HG03135 (cell line): ENCODE results near the gene RXFP2.

Experiments used
- ATAC-seq: cut with Tn5 transposase; IDR thresholded peaks from one replicate; pipeline ENCODE4 v1.9.1; 2021; ENCODE audit warnings: mild to moderate bottlenecking, moderate library complexity; ENCODE audit not compliant: unreplicated experiment

Gene RXFP2

DNA sequence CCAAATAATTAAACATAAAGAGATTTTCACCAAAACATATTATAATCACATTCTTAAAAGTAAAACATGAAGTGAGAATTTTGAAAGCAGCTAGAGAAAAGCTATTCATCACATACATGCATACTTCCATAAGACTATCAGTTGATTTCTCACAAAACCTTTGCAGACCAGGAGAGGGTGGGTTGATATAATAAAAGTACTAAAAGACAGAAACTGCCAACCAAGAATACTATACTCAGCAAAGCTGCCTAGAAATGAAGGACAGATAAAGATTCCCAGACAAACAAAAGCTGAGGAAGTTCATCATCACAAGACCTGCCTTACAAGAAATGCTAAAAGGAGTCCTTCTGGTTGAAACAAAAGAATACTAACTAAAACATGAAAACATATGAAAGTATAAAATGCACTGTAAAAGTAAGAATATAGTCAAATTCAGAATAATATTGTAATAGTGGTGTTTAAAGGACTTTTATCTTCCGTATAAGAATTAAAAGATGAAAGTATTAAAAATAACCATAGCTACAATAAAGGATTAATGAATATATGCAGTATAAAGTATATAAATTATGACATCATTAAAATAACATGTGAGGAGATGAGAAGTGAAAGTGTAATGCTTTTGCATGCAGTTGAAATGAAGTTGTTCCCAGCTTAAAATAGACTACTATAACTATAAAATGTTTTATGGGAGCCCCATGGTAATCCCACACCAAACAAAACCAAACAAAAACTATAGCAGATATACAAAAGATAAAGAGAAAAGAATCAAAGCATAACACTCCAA is 76.2 kb downstream of the RXFP2 start:
- no peak for ATAC-seq

DNA sequence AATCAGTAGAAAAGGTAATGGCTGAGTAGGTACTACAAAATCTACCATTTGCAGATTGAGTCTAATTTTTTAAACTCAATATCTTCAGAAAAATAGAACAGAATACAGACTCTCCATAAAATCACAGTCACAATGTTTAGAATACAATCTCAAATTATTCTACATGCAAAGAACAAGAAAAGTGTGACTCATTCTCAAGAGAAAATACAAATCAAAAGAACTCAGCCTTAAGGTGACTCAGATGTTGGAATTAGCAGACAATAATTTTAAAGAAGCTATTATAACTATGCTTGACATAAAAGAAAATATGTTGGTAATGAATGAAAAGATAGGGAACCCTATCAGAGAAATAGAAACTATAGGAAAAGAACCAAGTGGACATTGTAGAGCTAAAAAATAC is 78.9 kb downstream of the RXFP2 start:
- no peak for ATAC-seq

DNA sequence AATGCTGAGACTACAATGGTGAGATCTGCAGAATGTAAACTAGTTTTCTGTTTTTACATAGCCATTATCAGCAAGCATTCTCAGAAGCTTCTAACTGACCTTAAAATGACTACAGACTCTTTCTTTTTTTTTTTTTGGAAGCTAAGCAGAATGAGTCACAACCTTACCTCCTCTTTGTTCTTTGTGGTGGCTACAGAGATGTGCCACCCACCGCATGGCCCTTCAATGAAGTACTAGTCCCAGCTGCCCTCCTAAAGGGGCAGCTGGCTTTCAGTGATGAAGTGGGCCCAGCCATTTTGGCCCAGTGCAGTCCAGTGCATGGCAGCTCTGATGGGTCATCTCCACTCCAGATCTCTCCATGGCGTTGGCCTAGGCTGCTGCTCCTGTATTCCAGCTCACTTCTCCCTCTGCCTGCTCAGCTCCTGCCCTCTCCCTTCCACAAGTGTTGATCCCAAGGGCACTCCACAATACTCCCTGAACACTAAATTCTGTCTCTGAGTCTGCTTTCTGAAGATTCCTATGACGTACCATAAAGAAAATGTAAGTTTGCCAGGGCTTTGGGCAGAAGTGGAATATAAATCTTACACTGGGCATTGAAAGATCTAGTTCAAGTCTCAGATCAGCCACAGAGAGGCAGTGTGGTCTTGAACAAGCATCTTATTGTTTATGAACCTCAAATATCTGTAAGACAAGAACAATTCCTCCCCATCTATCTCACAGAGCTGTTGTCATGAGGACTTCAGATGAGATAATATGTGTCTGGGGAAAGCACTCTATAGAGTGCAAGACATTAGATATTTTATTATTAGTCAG is 85.6 kb downstream of the RXFP2 start:
- no peak for ATAC-seq

DNA sequence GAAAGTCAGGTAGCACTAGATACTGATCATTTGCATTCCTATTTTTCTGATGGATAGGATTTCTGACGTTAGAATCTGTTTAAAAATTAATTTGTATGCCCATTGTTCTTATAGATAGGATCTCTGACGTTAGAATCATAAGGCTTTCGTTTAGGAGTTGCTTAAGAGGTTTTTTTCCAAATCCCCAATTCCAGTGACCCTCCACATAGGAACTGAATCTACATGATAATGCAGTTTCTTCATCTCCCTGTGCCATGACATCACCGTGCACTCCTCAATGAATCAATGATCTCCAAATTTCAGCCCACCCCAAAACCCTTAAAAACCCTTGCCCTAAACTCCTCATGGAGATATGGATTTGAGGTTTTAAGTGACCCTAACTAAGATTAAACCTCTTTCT is 87.2 kb downstream of the RXFP2 start:
- no peak for ATAC-seq

DNA sequence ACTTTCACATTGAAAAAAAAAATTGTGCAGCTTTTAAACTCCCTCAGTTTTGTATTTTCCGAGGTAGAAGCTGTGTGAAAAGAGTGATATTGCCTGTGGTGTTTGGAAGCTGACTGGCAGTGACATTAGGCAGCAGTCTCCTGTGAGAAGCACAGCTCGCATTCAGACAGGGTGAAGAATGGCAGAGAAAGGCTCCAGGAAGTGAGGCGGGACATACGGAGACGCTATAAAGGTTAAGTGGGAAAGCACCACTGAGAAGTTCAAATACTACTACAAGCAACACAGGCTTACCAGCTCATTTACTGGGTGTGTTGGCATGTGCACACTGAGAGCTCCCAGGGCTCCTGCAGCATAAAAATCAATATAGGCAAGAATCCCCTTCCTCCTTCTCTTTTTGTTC is 88.4 kb downstream of the RXFP2 start:
- no peak for ATAC-seq

DNA sequence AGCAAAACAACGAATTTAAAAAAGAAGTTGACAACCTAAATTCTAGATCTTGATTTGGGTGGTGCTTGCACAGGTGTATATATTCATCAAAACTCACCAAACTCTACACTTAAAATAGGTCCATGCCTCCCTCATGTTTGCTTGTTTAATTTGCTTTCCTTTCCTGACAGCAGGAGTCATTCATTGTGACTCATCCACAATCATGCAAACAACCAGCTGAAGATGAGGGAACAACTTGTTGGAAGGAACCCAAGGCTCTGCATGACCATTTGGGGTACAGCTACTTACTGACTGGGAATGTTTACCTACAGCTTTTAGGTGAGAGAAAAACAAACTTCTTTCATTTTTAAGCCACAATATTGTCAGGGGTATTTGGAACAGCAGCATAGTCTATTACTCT is 96.6 kb downstream of the RXFP2 start:
- ATAC-seq: no peak

DNA sequence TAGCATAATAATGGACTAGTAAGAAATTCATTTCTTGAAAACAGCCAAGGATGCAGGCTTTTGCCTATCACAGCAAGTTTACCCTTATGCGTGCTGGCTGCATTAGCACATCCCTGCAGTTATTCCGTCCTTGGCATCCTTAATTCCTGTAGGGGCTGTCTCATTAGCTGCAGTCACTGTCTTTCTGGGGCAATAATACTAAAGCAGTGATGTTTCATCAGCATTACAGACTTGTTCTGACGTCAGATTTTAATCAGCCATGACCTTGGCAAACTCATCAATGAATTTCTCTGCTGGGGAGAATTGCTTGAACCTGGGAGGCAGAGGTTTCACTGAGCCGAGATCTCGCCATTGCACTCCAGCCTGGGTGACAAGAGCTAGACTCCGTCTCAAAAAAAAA is 103.7 kb downstream of the RXFP2 start:
- ATAC-seq: no peak

DNA sequence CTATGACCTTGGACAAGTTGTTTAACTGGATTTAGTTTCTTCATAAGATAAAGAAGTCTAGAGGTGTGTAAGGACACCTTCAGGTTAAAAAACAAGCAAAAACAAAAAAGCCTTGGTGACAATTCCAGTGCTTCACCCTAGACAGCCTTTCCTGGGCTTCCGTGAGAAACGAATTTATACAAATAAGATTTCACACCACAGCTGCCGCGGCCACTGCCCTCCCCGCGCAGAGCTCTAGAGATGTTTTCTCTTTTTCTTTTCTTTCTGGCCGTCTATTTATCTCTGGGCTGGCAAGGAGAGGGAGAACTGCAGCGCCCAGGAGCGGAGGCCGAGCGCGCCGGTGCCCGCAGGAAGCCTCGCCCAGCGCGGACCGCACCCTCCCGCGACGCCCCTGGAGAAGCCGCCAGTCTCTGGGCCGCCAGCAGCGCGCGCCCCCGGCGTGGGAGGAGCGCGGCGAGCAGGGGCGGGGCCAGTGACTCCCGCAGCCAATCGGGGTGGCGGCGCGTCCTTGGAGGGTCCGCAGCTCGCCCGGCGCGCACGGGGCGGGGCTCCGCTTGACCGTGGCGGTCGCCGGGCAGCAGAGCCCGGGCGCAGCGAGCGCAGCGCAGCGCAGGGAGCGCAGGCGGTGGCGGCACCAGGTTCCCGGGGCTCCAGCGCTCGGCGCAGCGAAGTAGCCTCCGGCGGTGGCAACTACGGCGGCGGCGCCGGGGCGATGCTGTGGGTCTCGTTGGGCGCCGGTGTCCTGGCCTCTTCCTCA is 107.0 kb downstream of the RXFP2 start:
- peak; percentile 97 for ATAC-seq

DNA sequence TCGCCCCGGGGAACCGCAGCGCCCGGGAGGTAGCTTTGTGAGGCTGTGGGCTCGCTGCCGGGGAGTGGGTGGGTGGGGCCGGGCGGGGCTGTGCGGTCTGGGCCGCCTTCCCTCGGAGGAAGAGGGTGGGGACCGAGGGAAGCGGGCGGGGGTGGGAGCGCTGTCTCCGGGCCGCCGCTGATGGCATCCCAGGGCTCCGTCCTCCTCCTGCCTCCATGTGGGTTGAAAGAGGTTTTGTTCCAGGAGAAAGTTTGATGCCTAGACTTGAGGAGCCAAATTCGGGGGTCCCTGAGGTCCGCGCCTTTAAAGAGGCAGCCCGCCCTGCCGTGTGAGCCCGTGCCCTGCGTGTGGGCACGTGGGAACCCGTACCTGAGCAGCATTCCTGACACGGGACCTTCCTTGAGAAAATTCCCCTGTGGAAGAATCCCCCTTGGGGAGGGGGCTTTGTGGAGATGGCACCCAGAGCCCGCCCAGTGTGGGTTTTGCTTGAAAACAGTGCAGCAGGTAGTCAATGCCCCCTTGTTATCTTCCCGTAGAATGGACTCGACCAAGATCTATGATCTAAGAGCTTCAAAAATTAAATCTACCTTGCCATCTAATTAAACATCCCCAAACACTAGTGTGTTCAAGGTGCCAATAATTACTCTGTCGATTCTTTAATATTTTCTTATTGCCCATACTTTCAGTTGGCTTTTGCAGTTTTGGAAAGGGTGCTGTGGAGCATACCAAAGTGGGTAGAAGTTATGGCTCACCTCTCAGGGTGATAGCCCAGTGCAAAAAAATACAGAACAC is 107.8 kb downstream of the RXFP2 start:
- ATAC-seq: no peak

DNA sequence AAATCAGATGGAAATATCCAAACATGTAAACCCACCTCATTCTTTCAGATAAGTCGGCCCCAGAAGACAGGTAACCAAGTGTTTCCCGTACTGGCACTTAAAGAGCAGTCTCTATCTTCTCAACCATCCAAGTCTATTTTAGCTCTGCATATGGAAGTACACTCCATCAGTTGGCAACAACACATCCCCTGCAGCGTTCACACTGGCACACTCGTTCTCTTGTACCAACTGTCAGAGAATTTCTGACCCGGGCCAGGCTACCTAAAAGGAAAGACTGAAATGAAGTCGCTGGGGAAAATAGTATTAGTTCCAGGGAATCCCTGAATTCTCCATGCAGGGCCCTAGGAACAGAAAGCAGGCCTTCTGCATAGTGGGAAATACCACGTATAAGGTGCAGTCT is 109.3 kb downstream of the RXFP2 start:
- no peak for ATAC-seq

DNA sequence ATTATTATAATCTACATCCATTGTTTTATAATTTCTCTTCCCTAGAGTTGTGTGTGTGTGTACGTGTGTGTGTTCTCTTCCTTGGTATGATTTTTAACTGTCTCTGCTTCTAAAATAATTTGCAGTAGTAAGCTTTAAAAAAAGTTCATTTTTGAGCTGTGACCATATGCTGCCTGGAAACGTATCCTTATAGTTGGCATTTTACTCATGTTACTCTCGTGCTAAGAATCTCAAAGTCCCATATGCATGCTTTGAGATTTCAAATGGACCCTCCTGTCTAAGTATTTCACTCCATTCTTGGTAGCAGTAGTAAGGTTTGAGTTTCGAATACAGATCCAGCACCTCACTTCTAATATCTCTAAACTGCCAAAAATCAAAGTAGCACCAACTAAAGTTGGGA is 109.9 kb downstream of the RXFP2 start:
- ATAC-seq: no peak

DNA sequence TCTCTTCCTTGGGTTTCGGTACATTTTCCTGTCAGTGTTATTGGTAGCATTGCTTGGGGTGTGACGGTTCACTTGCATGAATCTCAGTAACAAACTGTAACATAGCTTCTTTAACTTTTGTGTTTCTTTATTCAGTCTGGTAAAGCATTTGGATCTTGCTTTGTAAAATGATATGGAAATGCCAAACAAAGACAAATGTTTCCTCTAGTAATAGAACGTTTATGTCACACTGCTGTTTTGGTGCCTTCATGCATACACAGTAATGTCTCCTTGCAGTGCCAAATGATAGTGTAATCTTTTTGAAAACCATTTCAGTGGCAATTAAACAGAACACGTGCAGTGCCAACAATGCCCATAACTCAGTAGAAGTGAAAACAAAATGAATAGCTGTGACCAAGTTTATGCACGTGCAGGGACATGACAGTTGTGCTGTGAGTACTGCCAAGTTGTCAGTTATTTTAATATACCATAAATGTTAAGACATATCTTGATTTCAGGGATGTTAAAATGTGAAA is 110.8 kb downstream of the RXFP2 start:
- ATAC-seq: no peak

DNA sequence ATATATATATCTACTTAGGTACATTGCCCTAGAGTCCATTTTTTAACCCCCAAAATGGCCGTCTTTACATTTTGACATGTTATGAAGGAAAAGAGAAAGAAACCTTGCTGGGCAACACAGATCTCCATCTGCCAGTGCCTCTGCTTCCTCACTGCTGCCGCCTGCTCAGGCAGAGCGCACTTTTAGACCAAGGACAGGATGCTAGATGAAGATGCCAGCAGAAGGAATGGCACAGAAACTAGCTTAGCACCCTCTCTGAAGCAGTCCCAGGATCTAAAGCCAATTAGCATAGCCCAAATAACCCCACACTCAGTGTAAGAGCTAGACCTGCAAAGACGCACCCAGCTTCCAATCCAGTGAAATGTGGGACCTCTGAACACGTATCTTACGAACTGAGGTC is 111.9 kb downstream of the RXFP2 start:
- no peak for ATAC-seq
